GM12873 (cell line): ENCODE measurements around the gene TBRG4.

Experiments
- CTCF ChIP-seq: IDR thresholded peaks from 2 replicates; pipeline ENCODE4 v1.5.1; 2012; ENCODE audit warnings: low read depth, mild to moderate bottlenecking, moderate library complexity, low read length, control low read depth; ENCODE audit not compliant: insufficient read depth; ENCODE audit errors: missing control alignments

TBRG4 gene

GRCh38 chr7:45129906-45130305, 18.4 kb upstream of the TBRG4 start:
- TF ChIP-seq CTCF, result no peak

GRCh38 chr7:45129181-45129800, 17.8 kb upstream of the TBRG4 start:
- no peak for TF ChIP-seq CTCF

- no peak for TF ChIP-seq CTCF
Observed at GRCh38 chr7:45126920-45127319, 15.4 kb upstream of the TBRG4 start.

- TF ChIP-seq CTCF, result no peak
Observed at GRCh38 chr7:45126201-45126600, 14.7 kb upstream of the TBRG4 start.

GRCh38 chr7:45125193-45125904, 13.9 kb upstream of the TBRG4 start:
- no peak for TF ChIP-seq CTCF

GRCh38 chr7:45123913-45124710, 12.6 kb upstream of the TBRG4 start:
- no peak for TF ChIP-seq CTCF
